Posterior cingulate gyrus (tissue), 11 donors: ENCODE results near the gene DPH3.

ENCODE experiments used
- DNase-seq, 10 donors: peaks; one replicate each; pipeline versions ENCODE4 v3.0.0 to v3.0.0-alpha.2; 2020 to 2021; ENCODE audit warnings: mixed read lengths in 3 of 10
- intact Hi-C: fragments of 100-400 bp; cut with DNase I; formaldehyde crosslinking; loops from one replicate; pipeline ENCODE4 v1.15.1; 2023

Gene DPH3

GRCh38 chr3:16239086-16239770 lies 25.5 kb downstream of the DPH3 start:
- intact Hi-C loops, result no loop called here
- no peak for DNase-seq

DNA sequence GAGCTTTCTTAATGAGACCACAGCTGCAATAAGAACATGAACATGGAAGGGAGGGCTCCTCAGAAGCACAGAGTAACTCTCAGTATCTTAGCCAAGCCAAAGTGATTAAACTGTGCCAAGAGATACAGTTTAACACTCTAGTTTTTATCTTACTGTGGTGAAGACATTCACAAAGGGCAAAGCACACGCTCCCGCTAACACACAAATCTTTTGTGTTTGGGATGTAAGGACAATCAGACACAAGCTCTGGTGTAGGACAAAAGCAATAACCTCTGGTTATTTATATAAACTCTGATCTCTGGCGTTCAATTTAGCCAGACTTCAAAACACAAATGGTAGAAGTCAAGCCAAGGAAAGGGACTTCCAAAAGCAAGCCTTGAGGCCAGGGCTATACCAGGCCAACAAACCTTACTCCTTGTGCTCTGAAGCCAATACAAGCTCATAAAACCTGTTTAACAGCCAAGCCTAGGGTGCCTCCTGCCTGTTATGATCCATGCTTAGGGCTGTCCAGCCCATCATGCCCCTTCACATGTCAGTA lies 27.8 kb downstream of the DPH3 start:
- DNase-seq, result no peak

DNA sequence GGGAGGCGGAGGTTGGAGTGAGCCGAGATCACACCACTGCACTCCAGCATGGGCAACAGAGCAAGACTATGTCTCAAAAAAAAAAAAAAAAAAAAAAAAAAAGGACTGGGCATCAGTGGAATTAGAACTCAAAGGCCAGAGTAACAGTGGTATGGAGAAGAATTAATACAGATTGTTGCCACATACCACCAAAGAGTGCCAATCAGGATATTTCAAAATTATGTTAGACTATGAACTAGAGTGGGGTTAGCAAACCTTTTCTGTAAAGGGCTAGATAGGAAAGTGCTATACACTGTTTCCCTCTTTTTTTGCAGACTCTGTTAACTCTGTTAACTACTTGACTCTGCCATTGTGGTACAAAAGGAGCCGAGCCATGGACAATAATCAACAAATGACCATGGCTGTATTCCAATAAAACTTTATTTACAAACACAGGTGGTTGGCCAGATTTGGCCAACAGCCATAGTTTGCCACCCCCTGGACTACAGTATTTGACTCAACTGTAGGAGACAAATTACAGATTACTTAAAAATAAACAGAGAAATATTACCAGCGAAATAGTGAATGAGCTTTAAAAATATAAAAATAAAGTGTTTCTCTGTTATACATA lies 28.6 kb downstream of the DPH3 start:
- no peak for DNase-seq
- intact Hi-C loops, result no loop called here

More for the DNA sequence above, 27.8 kb downstream of the DPH3 start:
- intact Hi-C loops, result no loop called here

DNA sequence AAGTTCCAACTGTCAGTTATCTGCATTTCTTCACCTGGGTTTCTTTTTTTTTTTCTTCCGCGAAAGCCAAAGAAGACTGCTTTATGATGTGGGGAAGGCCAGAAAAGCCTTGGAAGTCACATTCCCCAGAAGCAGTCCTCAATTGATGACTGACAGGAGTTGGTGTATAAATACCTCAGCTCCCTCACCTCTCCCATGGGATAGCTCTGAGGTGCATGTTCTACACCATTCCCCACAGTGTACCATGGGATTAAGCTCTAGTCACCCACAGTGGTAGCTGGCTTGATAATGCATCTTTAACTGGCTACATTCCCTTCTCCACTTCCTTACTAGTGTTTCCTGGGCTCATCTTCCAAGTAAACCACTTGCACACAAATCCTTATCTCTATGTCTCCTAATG lies 30.5 kb downstream of the DPH3 start:
- intact Hi-C loops, result no loop called here

DNA sequence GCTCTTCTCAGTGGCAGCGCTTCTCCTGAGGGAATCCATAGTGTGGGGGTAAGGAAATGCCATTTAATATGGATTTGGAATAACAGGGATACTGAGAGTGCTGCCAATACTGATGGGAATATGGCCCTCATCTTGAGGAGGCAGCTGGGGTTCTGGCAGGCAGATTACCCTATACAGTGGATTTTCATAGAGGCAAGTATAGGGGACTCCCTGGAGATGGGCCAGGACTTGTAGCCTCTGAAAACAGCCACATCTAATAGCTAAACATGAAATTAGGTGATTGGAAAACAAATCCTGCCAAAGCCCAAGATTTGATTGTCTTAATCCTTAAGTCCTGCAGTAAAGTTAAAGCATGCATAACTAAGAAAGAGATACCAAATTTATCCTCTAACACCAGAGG lies 30.9 kb downstream of the DPH3 start:
- intact Hi-C loops, result no loop called here
- DNase-seq, result no peak

More for the DNA sequence above, 30.5 kb downstream of the DPH3 start:
- no peak for DNase-seq

DNA sequence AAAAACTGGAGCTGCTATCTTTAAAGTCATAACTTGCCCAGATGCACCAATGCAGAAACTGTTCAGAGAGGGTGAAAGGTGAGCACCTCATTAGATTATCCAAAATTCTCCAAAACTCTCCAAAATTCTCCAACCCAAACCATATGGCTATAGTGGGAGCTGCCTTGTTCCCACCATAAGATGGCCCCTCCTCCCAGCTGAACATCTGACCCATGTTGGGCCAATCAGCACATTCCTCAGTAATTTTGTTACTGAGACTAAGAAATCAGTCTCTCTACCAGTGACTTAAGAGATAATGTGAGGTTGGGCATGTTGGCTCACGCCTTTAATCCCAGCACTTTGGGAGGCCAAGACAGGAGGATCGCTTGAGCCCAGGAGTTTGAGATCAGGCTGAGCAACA lies 32.8 kb downstream of the DPH3 start:
- intact Hi-C loops, result no loop called here
- DNase-seq, result no peak

DNA sequence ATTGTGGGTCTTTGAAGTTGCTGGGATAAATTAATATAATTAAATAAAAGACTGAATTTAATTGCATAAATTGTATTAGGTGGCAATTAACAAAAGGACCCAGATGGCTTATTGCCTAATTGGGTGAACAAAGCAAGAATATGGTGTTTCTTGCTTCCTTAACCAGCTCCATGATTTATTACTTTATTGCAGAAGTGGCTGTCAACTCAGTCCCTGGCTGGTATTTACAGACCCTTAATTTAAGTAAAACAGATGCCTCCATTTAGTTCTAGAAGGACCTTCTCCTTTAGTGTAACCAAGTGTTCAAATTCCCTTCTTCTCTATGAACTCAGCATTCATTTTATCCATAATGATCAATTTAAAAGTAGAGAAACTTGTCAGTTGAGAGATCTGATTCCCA lies 35.1 kb downstream of the DPH3 start:
- intact Hi-C loops, result no loop called here
- no peak for DNase-seq

DNA sequence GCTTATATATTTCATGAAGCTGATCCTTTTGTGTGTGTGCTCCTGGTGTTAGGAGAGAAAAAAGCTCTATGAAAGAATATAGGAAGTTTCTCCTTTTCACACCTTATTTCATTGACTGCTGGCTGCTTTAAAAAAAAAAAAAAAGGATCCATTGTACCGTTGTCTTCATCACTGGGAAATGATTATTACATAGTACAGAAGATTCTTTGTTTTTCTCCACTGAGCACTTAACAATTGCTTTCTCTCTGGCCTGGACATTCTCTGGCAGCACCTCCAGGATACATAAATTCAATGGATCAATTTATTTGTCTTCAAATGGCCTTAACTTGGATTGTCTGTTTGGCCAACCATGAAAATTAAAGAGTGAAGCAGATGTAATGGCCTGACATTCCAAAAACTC lies 37.2 kb downstream of the DPH3 start:
- intact Hi-C loops, result no loop called here
- no peak for DNase-seq

DNA sequence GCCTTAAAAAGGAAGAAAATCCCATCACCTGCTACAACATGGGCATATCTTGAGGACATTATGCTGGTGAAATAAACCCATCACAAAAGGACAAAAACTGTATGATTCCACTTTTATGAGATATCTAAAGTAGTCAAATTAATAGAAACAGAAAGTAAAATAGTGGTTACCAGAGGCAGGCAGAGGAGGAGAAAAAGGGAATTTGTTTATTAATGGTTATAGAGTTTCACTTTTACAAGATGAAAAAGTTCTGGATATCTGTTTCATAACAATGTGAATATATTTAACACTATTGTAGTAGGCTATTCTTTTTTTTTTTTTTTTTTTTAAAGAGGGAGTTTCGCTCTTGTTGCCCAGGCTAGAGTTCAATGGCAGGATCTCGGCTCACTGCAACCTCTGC lies 40.4 kb downstream of the DPH3 start:
- intact Hi-C loops, result no loop called here
- DNase-seq, result no peak

- intact Hi-C loops, result no loop called here
- DNase-seq, result no peak
Observed at GRCh38 chr3:16222547-16222946, 42.2 kb downstream of the DPH3 start.

GRCh38 chr3:16221990-16222389 lies 42.8 kb downstream of the DPH3 start:
- intact Hi-C loops, result no loop called here
- no peak for DNase-seq

DNA sequence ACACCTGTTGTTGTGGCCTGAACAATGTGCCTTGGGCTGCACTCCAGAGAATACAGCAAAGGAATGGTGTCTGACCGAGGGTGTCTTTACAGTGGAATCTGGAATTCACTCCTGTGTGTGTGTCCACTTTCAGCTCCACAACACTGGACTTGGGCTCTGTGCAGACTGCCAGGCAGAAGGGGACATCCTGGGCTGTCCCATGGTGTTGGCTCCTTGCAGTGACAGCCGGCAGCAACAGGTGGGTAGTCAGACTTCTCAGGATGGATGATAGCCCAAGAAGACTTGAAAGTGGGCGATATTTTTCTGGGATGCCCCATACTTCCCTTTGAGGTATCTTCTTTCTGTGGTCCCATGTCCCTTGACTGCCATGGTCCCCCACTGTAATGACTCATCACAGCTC lies 45.0 kb downstream of the DPH3 start:
- DNase-seq, result no peak
- intact Hi-C loops, result no loop called here

DNA sequence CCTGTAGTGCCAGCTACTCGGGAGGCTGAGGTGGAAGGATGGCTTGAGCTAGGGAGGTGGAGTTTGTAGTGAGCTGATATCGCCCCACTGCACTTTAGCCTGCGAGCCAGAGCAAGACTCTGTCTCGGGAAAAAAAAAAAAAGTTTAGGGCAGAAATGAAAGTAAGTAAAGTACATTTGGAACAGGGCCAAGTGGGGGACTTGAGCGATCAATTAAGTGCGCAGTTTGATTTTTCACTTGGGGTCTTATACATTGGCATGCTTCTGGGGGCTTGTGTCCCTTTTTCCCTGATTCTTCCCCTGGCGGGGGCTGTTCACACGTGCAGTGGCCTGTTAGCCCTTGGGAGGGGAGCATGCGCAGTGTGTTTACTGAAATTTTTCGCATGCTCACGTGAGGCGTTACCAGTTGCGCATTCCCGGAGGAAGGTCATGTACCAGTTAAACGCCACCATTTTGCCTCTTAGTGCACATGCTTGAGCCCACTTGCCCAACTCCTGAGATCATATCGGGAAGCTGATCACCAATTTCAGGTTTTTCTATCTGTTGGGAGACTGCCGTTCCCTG lies 48.3 kb downstream of the DPH3 start:
- no peak for DNase-seq
- intact Hi-C loops, result no loop called here

- no peak for DNase-seq
- intact Hi-C loops, result no loop called here
Observed at GRCh38 chr3:16214366-16214765, 50.4 kb downstream of the DPH3 start.

- DNase-seq, result no peak
- intact Hi-C loops, result no loop called here
Observed at GRCh38 chr3:16211176-16211904, 53.4 kb downstream of the DPH3 start.
